ENCODE data around the gene TMEM273.

DNA sequence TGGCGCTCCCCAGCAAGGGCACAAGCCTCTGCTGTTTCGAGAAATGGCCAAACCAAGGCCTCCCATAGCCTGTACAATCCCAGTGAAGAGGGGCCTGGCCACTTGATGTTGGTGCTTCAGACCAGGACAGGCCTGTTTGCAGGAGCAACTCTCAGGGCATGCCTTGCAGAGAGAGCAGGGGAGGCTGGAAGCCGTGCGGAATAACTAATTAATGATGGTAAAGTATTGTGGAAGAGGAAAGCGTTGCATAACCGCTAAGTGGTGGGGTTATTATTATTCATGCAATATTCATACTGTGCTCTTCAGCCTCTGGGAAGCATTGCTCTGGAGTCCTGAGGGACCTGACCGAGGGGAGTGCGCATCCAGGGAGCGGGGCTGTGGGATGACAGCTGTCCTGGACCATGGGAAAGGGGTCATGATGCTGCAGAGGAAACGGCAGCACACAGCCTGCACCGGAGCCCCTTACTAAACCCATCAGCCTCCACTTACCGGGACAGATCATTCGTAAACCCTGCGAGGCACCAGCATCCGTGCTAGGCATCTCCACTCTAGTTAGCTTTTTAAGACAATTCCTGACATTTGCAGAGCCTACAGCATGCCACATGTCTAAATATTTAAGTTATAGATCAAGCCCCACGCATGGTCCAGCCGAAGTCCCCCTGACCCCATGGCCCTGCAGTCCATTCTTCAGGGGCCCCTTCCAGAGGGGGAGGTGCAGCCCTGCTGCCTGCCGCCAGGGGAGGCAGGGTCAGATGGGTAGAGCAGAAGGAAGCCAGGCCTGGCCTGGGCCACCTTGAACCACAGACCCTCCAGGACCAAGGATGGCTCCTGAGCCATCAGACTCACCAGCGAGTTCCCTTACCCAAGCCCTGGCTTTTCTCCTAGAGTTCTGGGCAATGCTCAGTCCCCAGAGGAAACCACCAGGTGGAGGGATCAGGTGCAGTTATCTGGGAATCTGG lies 11.6 kb downstream of the TMEM273 start:
- TF ChIP-seq, protein P1, sequence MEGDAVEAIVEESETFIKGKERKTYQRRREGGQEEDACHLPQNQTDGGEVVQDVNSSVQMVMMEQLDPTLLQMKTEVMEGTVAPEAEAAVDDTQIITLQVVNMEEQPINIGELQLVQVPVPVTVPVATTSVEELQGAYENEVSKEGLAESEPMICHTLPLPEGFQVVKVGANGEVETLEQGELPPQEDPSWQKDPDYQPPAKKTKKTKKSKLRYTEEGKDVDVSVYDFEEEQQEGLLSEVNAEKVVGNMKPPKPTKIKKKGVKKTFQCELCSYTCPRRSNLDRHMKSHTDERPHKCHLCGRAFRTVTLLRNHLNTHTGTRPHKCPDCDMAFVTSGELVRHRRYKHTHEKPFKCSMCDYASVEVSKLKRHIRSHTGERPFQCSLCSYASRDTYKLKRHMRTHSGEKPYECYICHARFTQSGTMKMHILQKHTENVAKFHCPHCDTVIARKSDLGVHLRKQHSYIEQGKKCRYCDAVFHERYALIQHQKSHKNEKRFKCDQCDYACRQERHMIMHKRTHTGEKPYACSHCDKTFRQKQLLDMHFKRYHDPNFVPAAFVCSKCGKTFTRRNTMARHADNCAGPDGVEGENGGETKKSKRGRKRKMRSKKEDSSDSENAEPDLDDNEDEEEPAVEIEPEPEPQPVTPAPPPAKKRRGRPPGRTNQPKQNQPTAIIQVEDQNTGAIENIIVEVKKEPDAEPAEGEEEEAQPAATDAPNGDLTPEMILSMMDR (IDR thresholded peaks at IDR 0.05) = no peak
- TF ChIP-seq POLR2A (IDR thresholded peaks at IDR 0.05) = no peak
- TF ChIP-seq POLR2AphosphoS5 (IDR thresholded peaks at IDR 0.05) = no peak
